ENCODE measurements around the gene SV2B. TPM values are rescaled to one million over a fixed set of nuclear protein-coding genes. Genes with fewer than 3 reads are reported as not detected.

Gene SV2B
- total and polyA plus RNA-seq, 2 donors (not counting 3 experiments of a cell fraction or from before 2014, with no cell fraction given), result not detected

DNA sequence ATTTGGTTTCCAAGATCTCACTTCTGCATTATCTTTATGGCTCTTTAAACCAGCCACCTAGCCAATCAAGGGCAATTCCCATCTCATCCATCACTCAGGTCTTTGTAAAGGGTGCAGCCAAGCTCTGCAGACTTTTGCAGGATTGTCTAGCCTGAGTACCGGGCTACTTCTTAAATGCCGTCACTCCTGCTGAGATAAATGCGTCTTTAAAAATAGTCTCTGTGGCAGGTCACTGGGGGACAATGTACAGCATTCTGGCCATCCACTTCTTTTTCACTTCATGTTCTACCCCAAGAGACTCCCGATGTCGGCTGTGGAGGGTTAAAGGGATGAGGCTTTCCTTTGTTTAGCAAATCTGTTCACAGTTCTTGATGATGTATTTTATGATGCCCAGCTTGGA lies 194.7 kb downstream of the SV2B start:
- POLR2A ChIA-PET, result no interaction called here
- no peak overlapping the region for H3K4me2 ChIP-seq (ENCODE audit: insufficient read depth, low read length)
- dilution Hi-C loops (cut with MboI; ENCODE audit: extremely low pct_ligation_motif_present, low sequenced_read_pairs), result no loop called here
- H3K9ac ChIP-seq (replicated peaks; ENCODE audit: extremely low read depth, insufficient read depth, low read length), result no peak overlapping the region
- no peak overlapping the region for H3K4me3 ChIP-seq (replicated peaks in 1 of 3; ENCODE audit: insufficient read depth in 1 of 3, low read depth in 1 of 3, low read length in 3 of 3)
- H3K79me2 ChIP-seq (ENCODE audit: control insufficient read depth, insufficient read depth, low read length), result no peaks in the 10 kb centered on the region
- H3K9me1 ChIP-seq (replicated peaks; ENCODE audit: control insufficient read depth, extremely low read depth, insufficient read depth, low read length), result no peaks in the 10 kb centered on the region
- H3K27me3 ChIP-seq (ENCODE audit: control insufficient read depth in 2 of 2, insufficient read depth in 2 of 2, low read length in 2 of 2), result no peaks in the 10 kb centered on the region
- H3K9me3 ChIP-seq (replicated peaks; ENCODE audit: control insufficient read depth, insufficient read depth, low read length), result no peaks in the 10 kb centered on the region
- no peak overlapping the region for H3K27ac ChIP-seq (ENCODE audit: insufficient read depth, low read depth, low read length)
- BruUV-seq (replicated peaks), result no TSS peak
- no peaks in the 10 kb centered on the region for H3K36me3 ChIP-seq (ENCODE audit: control insufficient read depth in 2 of 2, extremely low read depth in 1 of 2, insufficient read depth in 2 of 2, low read length in 2 of 2)
- CTCF ChIA-PET, result interaction anchor here (1.4 kb wide), 1 partner anchor 8 kb away, joined by 7 read pairs; no protein-coding TSS in a partner anchor
- H4K20me1 ChIP-seq (replicated peaks; ENCODE audit: control insufficient read depth, extremely low read depth, insufficient read depth, low read length), result no peaks in the 10 kb centered on the region
- intact Hi-C loops (cut with micrococcal nuclease), result no loop called here
- no peak for DNase-seq (ENCODE audit: low read depth, low spot score)
- no peak for FAIRE-seq
- H3K4me1 ChIP-seq (ENCODE audit: control insufficient read depth, extremely low read depth, insufficient read depth, low read length), result no peaks in the 10 kb centered on the region
- no peak for TF ChIP-seq GATA2 (IDR thresholded peaks at IDR 0.05; ENCODE audit: insufficient read depth, insufficient read length, low read depth, low read length)
- TF ChIP-seq POLR2AphosphoS5 (IDR thresholded peaks at IDR 0.05; ENCODE audit: insufficient read depth, low read depth, low read length), result no peak
- TF ChIP-seq, protein P1, sequence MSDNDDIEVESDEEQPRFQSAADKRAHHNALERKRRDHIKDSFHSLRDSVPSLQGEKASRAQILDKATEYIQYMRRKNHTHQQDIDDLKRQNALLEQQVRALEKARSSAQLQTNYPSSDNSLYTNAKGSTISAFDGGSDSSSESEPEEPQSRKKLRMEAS (IDR thresholded peaks at IDR 0.05; ENCODE audit: insufficient read depth, insufficient read length), result no peak
- no peak for TF ChIP-seq FOS (IDR thresholded peaks at IDR 0.05; ENCODE audit: borderline replicate concordance, insufficient read depth, low read length)
- TF ChIP-seq EZH2 (IDR thresholded peaks at IDR 0.05; ENCODE audit: borderline replicate concordance, low read depth, low read length, severe bottlenecking), result no peak
- TF ChIP-seq JUN (IDR thresholded peaks at IDR 0.05; ENCODE audit: borderline replicate concordance, insufficient read depth, insufficient read length, low read depth), result no peak
- TF ChIP-seq, protein P2, sequence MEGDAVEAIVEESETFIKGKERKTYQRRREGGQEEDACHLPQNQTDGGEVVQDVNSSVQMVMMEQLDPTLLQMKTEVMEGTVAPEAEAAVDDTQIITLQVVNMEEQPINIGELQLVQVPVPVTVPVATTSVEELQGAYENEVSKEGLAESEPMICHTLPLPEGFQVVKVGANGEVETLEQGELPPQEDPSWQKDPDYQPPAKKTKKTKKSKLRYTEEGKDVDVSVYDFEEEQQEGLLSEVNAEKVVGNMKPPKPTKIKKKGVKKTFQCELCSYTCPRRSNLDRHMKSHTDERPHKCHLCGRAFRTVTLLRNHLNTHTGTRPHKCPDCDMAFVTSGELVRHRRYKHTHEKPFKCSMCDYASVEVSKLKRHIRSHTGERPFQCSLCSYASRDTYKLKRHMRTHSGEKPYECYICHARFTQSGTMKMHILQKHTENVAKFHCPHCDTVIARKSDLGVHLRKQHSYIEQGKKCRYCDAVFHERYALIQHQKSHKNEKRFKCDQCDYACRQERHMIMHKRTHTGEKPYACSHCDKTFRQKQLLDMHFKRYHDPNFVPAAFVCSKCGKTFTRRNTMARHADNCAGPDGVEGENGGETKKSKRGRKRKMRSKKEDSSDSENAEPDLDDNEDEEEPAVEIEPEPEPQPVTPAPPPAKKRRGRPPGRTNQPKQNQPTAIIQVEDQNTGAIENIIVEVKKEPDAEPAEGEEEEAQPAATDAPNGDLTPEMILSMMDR (IDR thresholded peaks at IDR 0.05; ENCODE audit: extremely low read depth in 1 of 2, insufficient read depth in 1 of 2, low read depth in 1 of 2, low read length in 2 of 2), result no peak
- TF ChIP-seq POLR2A (IDR thresholded peaks at IDR 0.05; ENCODE audit: low read depth, low read length), result no peak
- no peak overlapping the region for H2AFZ ChIP-seq (ENCODE audit: low read depth, low read length)
